GM12878 (cell line): ENCODE data around the gene PKHD1. TPM values are rescaled to one million over a fixed set of nuclear protein-coding genes. Genes with fewer than 3 reads are reported as not detected.

Experiments
- ATAC-seq: fragments of 200-7000 bp; cut with Tn5 transposase; 3 replicates; pipeline ENCODE4 v1.9.1; 2020; ENCODE audit warnings: mild to moderate bottlenecking, moderate library complexity
- BruUV-seq: library from RNA; stranded (reverse); fragments of 400-500 nt; replicated peaks from 2 replicates; lab custom pipeline; 2021; lab: Mats Ljungman, UMichigan
- CTCF ChIA-PET: fragments of 300-600 bp; sonication (Branson Sonifier 250); formaldehyde crosslinking; extraction: SDS; loops from one replicate; lab custom pipeline; 2021; ENCODE audit warnings: inconsistent platforms; lab: Yijun Ruan, JAX
- POLR2A ChIA-PET: fragments of 350-600 bp; formaldehyde crosslinking; extraction: SDS; loops from one replicate; lab custom pipeline; 2021; ENCODE audit warnings: inconsistent platforms; lab: Charles Lee
- RAD21 ChIA-PET: fragments of 300-600 bp; sonication (Branson Sonifier 250); formaldehyde crosslinking; loops from one replicate; lab custom pipeline; 2023; ENCODE audit warnings: antibody characterized with exemption; ENCODE audit not compliant: unreplicated experiment; lab: Charles Lee
- SMC1A ChIA-PET: fragments of 300-600 bp; sonication (Branson Sonifier 250); formaldehyde crosslinking; loops from one replicate; lab custom pipeline; 2023; ENCODE audit not compliant: unreplicated experiment, uncharacterized antibody; lab: Charles Lee
- DNase-seq: peaks from one replicate; pipeline ENCODE4 v3.0.0-alpha.2; 2011; ENCODE audit warnings: low read depth, low spot score
- FAIRE-seq: peaks from 3 replicates; lab custom pipeline; 2011; peaks lifted over from hg19 to GRCh38; lab: Jason Lieb, UNC
- H2AFZ ChIP-seq: 2 replicates; pipeline ENCODE4 v1.6.0; 2011; ENCODE audit warnings: low read depth, low read length, control low read depth; ENCODE audit not compliant: control insufficient read depth
- H3K27ac ChIP-seq: 2 replicates; pipeline ENCODE4 v1.5.1; 2011; ENCODE audit warnings: control low read depth; ENCODE audit not compliant: control insufficient read depth, insufficient read depth
- H3K27me3 ChIP-seq, 2 experiments: replicated peaks in 1 of 2; 2 replicates each; pipeline versions ENCODE4 v1.6.0 to v1.6.1; 2011; ENCODE audit warnings: low read length in 1 of 2; ENCODE audit not compliant: control insufficient read depth in 2 of 2, insufficient read depth in 2 of 2
- H3K36me3 ChIP-seq, 2 experiments: 2 replicates each; pipeline ENCODE4 v1.5.1; 2011; ENCODE audit warnings: low read length in 1 of 2; ENCODE audit not compliant: control insufficient read depth in 2 of 2, insufficient read depth in 2 of 2
- H3K4me1 ChIP-seq: 2 replicates; pipeline ENCODE4 v1.6.1; 2011; ENCODE audit warnings: mild to moderate bottlenecking, low read length, moderate library complexity, mixed read lengths; ENCODE audit not compliant: control insufficient read depth, insufficient read depth
- H3K4me2 ChIP-seq: 2 replicates; pipeline ENCODE4 v1.6.0; 2011; ENCODE audit warnings: control low read depth; ENCODE audit not compliant: control insufficient read depth, insufficient read depth
- H3K4me3 ChIP-seq: fragments of 200-600 bp; sonication (generic); 2 replicates; pipeline ENCODE4 v1.5.1; 2016
- H3K79me2 ChIP-seq: 2 replicates; pipeline ENCODE4 v1.6.0; 2011; ENCODE audit warnings: low read length; ENCODE audit not compliant: control insufficient read depth, insufficient read depth
- H3K9ac ChIP-seq: 2 replicates; pipeline ENCODE4 v1.8.0; 2011; ENCODE audit warnings: low read length, control low read depth, mixed read lengths; ENCODE audit not compliant: control insufficient read depth, insufficient read depth
- H3K9me3 ChIP-seq: replicated peaks from 3 replicates; pipeline ENCODE4 v1.5.1; 2011; ENCODE audit warnings: mild to moderate bottlenecking, low read length; ENCODE audit not compliant: control insufficient read depth, insufficient read depth
- H4K20me1 ChIP-seq: 2 replicates; pipeline ENCODE4 v1.6.0; 2011; ENCODE audit not compliant: control insufficient read depth, insufficient read depth
- ATF2 ChIP-seq: IDR thresholded peaks from 2 replicates; pipeline ENCODE4 v1.6.1; 2012; ENCODE audit warnings: low read length, inconsistent platforms
- E2F4 ChIP-seq: IDR thresholded peaks from 2 replicates; pipeline ENCODE4 v1.6.1; 2012; ENCODE audit warnings: low read depth, low read length, improper control_type of control experiment
- EED ChIP-seq: sonication (generic); IDR thresholded peaks from 2 replicates; pipeline ENCODE4 v1.6.1; 2016; ENCODE audit warnings: antibody characterized with exemption, low read depth
- NFXL1 ChIP-seq: fragments of 450-650 bp; IDR thresholded peaks from 2 replicates; pipeline ENCODE4 v1.6.1; 2017; ENCODE audit warnings: antibody characterized with exemption, mild to moderate bottlenecking, borderline replicate concordance
- NFYB ChIP-seq: IDR thresholded peaks from 2 replicates; pipeline ENCODE4 v1.6.1; 2011; ENCODE audit warnings: low read depth, mild to moderate bottlenecking, low read length, improper control_type of control experiment, moderate library complexity; ENCODE audit not compliant: insufficient read depth
- POU2F2 ChIP-seq: IDR thresholded peaks from 3 replicates; pipeline ENCODE4 v1.6.1; 2011; ENCODE audit warnings: low read depth, mild to moderate bottlenecking, low read length, borderline replicate concordance
- TARDBP ChIP-seq: IDR thresholded peaks from 2 replicates; pipeline ENCODE4 v1.6.1; 2016; ENCODE audit warnings: borderline replicate concordance
- YY1 ChIP-seq: IDR thresholded peaks from 2 replicates; pipeline ENCODE4 v1.6.1; 2011; ENCODE audit warnings: low read depth, mild to moderate bottlenecking, low read length
- WGBS: methylation state at CpG from one replicate; pipeline ENCODE4 v1.1.6; 2016; ENCODE audit warnings: low lambda C conversion rate; ENCODE audit not compliant: insufficient replicate concordance, insufficient coverage; ENCODE audit errors: missing lambda C conversion rate; 5-methylcytosine and 5-hydroxymethylcytosine counted together
- in situ Hi-C: fragments of 300-500 bp; cut with MboI; formaldehyde crosslinking; loops from 9 replicates; pipeline ENCODE4 v1.14.3; 2018; ENCODE audit warnings: mixed read lengths
- intact Hi-C: fragments of 100-400 bp; cut with micrococcal nuclease; formaldehyde crosslinking; loops from one replicate; pipeline ENCODE4 v1.14.2; 2022; ENCODE audit not compliant: unreplicated experiment
- polyA plus RNA-seq, 11 experiments: library from polyadenylated mRNA; depleted of rRNA in 4 of 11; unstranded in 6 of 11; stranded (reverse) in 5 of 11; fragments of >200 nt; fragmentation: Nextera tagmentation in 4 of 11; fragmentation: Illumina TruSeq in 1 of 11; extraction: Ambion mirVana in 4 of 11; extraction: Trizol in 1 of 11; gene quantifications; 1 replicate in 1 of 11; 2 replicates in 10 of 11; pipeline versions ENCODE4 v1.2.1 to v1.2.3, GENCODE V29; 2011 to 2016; ENCODE audit warnings: inconsistent platforms in 2 of 11, missing spikeins in 2 of 11, low read depth in 1 of 11
- total RNA-seq, 4 experiments: library from RNA; depleted of rRNA in 3 of 4; stranded (reverse); fragments of >200 nt in 3 of 4; fragmentation: Illumina TruSeq in 1 of 4; extraction: Trizol in 1 of 4; gene quantifications; 2 replicates each; pipeline versions ENCODE4 v1.2.1 to v1.2.3, GENCODE V29; 2013 to 2021

The PKHD1 gene
- total and polyA plus RNA-seq, 10 of the 15 experiments (the other 5 are each of a cell fraction or from before 2014, with no cell fraction given): under 0.01 to 0.90 (median 0.02) TPM; not detected in 1

- no peak for ATAC-seq
- no peaks in the 10 kb centered on the region for H3K36me3 ChIP-seq
- BruUV-seq: no TSS peak
- ChIA-PET RAD21 (no interaction called here), CTCF (interaction anchor here (1.5 to 2.5 kb wide), 2 partner anchors 9 to 15 kb away, joined by 3 to 11 read pairs; no protein-coding TSS in a partner anchor), SMC1A (interaction anchor here (1.3 to 2.1 kb wide), 3 partner anchors 11 to 387 kb away, joined by 3 to 5 read pairs (median 4); no protein-coding TSS in a partner anchor), POLR2A (no interaction called here)
- H2AFZ ChIP-seq: no peak overlapping the region
- FAIRE-seq: no peak
- H3K27ac ChIP-seq: no peak overlapping the region
- H3K9ac ChIP-seq: no peak overlapping the region
- no peaks in the 10 kb centered on the region for H3K79me2 ChIP-seq
- DNase-seq: no peak
- in situ Hi-C loops (no loop called here), intact Hi-C loops (no loop called here)
- no peak overlapping the region for H3K4me2 ChIP-seq
- H3K27me3 ChIP-seq: no peaks in the 10 kb centered on the region
- 0% methylated on average over 1 of the region's 1 CpG for WGBS
- H3K9me3 ChIP-seq: no peaks in the 10 kb centered on the region
- no peak for TF ChIP-seq E2F4
- no peak for TF ChIP-seq ATF2
- no peak for TF ChIP-seq EED
- no peak for TF ChIP-seq TARDBP
- TF ChIP-seq POU2F2: no peak
- TF ChIP-seq YY1: no peak
- no peak for TF ChIP-seq NFYB
- no peak for TF ChIP-seq NFXL1
- no peaks in the 10 kb centered on the region for H4K20me1 ChIP-seq
- no peaks in the 10 kb centered on the region for H3K4me1 ChIP-seq
- no peak overlapping the region for H3K4me3 ChIP-seq
Measured at GRCh38 chr6:51633424-51633823, 454.0 kb downstream of the PKHD1 start.
